Endothelial cell of umbilical vein (primary cell): Measurements from ENCODE around the gene KLHL25. TPM values are rescaled to one million over a fixed set of nuclear protein-coding genes. Genes with fewer than 3 reads are reported as not detected.

Experiments used
- BruUV-seq: library from RNA; stranded (reverse); fragments of 400-500 nt; replicated peaks from 2 replicates; lab custom pipeline; 2021; lab: Mats Ljungman, UMichigan
- CTCF ChIA-PET: fragments of 300-600, 350-600 bp; sonication (Branson Sonifier 250); formaldehyde crosslinking; loops from one replicate; lab custom pipeline; 2021; ENCODE audit warnings: antibody characterized with exemption, inconsistent platforms; lab: Charles Lee
- POLR2A ChIA-PET: fragments of 300-600, 350-600 bp; sonication (Branson Sonifier 250); formaldehyde crosslinking; loops from one replicate; lab custom pipeline; 2021; ENCODE audit warnings: antibody characterized with exemption, inconsistent platforms; lab: Charles Lee
- DNase-seq: peaks from one replicate; pipeline ENCODE4 v3.0.0-alpha.2; 2011; ENCODE audit warnings: low read depth, low spot score
- FAIRE-seq: peaks from 2 replicates; lab custom pipeline; 2011; peaks lifted over from hg19 to GRCh38; lab: Jason Lieb, UNC
- H2AFZ ChIP-seq: 2 replicates; pipeline ENCODE4 v1.6.0; 2012; ENCODE audit warnings: low read depth, low read length, control low read depth, inconsistent platforms
- H3K27ac ChIP-seq: 2 replicates; pipeline ENCODE4 v1.5.1; 2011; ENCODE audit warnings: low read depth, mild to moderate bottlenecking, control low read depth, low read length, moderate library complexity; ENCODE audit not compliant: insufficient read depth
- H3K27me3 ChIP-seq, 2 experiments: 2 replicates each; pipeline versions ENCODE4 v1.6.0 to v1.6.1; 2011; ENCODE audit warnings: low read length in 2 of 2, mixed read lengths in 1 of 2; ENCODE audit not compliant: control insufficient read depth in 2 of 2, insufficient read depth in 2 of 2
- H3K36me3 ChIP-seq, 2 experiments: 2 replicates in 1 of 2; 3 replicates in 1 of 2; pipeline ENCODE4 v1.5.1; 2011; ENCODE audit warnings: low read length in 2 of 2, mild to moderate bottlenecking in 1 of 2, moderate library complexity in 1 of 2; ENCODE audit not compliant: control insufficient read depth in 2 of 2, insufficient read depth in 2 of 2; ENCODE audit errors: extremely low read depth in 1 of 2
- H3K4me1 ChIP-seq: 3 replicates; pipeline ENCODE4 v1.5.1; 2011; ENCODE audit warnings: mild to moderate bottlenecking, low read length; ENCODE audit not compliant: control insufficient read depth, insufficient read depth; ENCODE audit errors: extremely low read depth
- H3K4me2 ChIP-seq: 2 replicates; pipeline ENCODE4 v1.6.1; 2011; ENCODE audit warnings: low read length, control low read depth, mixed read lengths; ENCODE audit not compliant: insufficient read depth
- H3K4me3 ChIP-seq, 3 experiments: fragments of 200-600 bp in 1 of 3; sonication (generic), shearing (Covaris generic) in 1 of 3; replicated peaks in 1 of 3; 2 replicates each; pipeline ENCODE4 v1.5.1; 2011 to 2016; ENCODE audit warnings: control low read depth in 3 of 3, low read length in 3 of 3, mild to moderate bottlenecking in 2 of 3, inconsistent platforms in 1 of 3, low read depth in 1 of 3, moderate library complexity in 1 of 3; ENCODE audit not compliant: insufficient read depth in 1 of 3
- H3K79me2 ChIP-seq: 2 replicates; pipeline ENCODE4 v1.6.0; 2012; ENCODE audit warnings: low read length, inconsistent platforms; ENCODE audit not compliant: control insufficient read depth, insufficient read depth
- H3K9ac ChIP-seq: replicated peaks from 2 replicates; pipeline ENCODE3; 2011; ENCODE audit warnings: low read length, control low read depth; ENCODE audit not compliant: insufficient read depth; ENCODE audit errors: extremely low read depth
- H3K9me1 ChIP-seq: replicated peaks from 3 replicates; pipeline ENCODE4 v1.6.0; 2011; ENCODE audit warnings: mild to moderate bottlenecking, low read length; ENCODE audit not compliant: control insufficient read depth, insufficient read depth; ENCODE audit errors: extremely low read depth
- H3K9me3 ChIP-seq: replicated peaks from 2 replicates; pipeline ENCODE4 v1.5.1; 2012; ENCODE audit warnings: low read length, inconsistent platforms; ENCODE audit not compliant: control insufficient read depth, insufficient read depth
- H4K20me1 ChIP-seq: replicated peaks from 2 replicates; pipeline ENCODE3; 2011; ENCODE audit warnings: mild to moderate bottlenecking, low read length; ENCODE audit not compliant: control insufficient read depth, insufficient read depth; ENCODE audit errors: extremely low read depth
- EZH2 ChIP-seq: IDR thresholded peaks from 2 replicates; pipeline ENCODE4 v1.6.1; 2012; ENCODE audit warnings: borderline replicate concordance, low read depth, mild to moderate bottlenecking, moderate library complexity, low read length, inconsistent platforms; ENCODE audit not compliant: severe bottlenecking
- FOS ChIP-seq: IDR thresholded peaks from 2 replicates; pipeline ENCODE4 v1.6.1; 2011; ENCODE audit warnings: mild to moderate bottlenecking, low read length, moderate library complexity, borderline replicate concordance; ENCODE audit not compliant: insufficient read depth
- JUN ChIP-seq: IDR thresholded peaks from 2 replicates; pipeline ENCODE4 v1.6.1; 2011; ENCODE audit warnings: borderline replicate concordance, low read depth; ENCODE audit not compliant: insufficient read length, insufficient read depth
- MYC ChIP-seq: IDR thresholded peaks from one replicate; pipeline ENCODE4 v1.6.1; 2011; ENCODE audit warnings: mild to moderate bottlenecking, low read depth, low read length
- POLR2A ChIP-seq: IDR thresholded peaks from 2 replicates; pipeline ENCODE4 v1.6.1; 2012; ENCODE audit warnings: low read depth, mild to moderate bottlenecking, control low read depth, low read length
- POLR2AphosphoS5 ChIP-seq: IDR thresholded peaks from 2 replicates; pipeline ENCODE4 v1.6.1; 2012; ENCODE audit warnings: low read depth, mild to moderate bottlenecking, control low read depth, low read length, moderate library complexity; ENCODE audit not compliant: insufficient read depth
- dilution Hi-C: fragments of 300-500 bp; cut with MboI; formaldehyde crosslinking; loops from one replicate; pipeline ENCODE4 v1.15.0; 2019; ENCODE audit warnings: low sequenced_read_pairs; ENCODE audit not compliant: extremely low pct_ligation_motif_present
- intact Hi-C: fragments of 100-400 bp; cut with micrococcal nuclease; formaldehyde crosslinking; loops from one replicate; pipeline ENCODE4 v1.10.0; 2022
- polyA plus RNA-seq, 4 experiments: library from polyadenylated mRNA; depleted of rRNA in 3 of 4; stranded (reverse) in 3 of 4; unstranded in 1 of 4; fragments of >200 nt; gene quantifications; 2 replicates each; pipeline versions ENCODE4 v1.2.1 to v1.2.3, GENCODE V29; 2011 to 2012; ENCODE audit warnings: missing spikeins in 1 of 4
- total RNA-seq: library from RNA; stranded (reverse); gene quantifications from 2 replicates; pipeline ENCODE4 v1.2.3, GENCODE V29; 2021
- TF ChIP-seq, protein P1 (sequence below): IDR thresholded peaks from 2 replicates; pipeline ENCODE4 v1.6.1; 2011; ENCODE audit not compliant: insufficient read depth, insufficient read length

KLHL25 gene
- total and polyA plus RNA-seq, 2 donors (not counting 3 experiments of a cell fraction or from before 2014, with no cell fraction given) = 5.4 to 6.4 TPM

DNA sequence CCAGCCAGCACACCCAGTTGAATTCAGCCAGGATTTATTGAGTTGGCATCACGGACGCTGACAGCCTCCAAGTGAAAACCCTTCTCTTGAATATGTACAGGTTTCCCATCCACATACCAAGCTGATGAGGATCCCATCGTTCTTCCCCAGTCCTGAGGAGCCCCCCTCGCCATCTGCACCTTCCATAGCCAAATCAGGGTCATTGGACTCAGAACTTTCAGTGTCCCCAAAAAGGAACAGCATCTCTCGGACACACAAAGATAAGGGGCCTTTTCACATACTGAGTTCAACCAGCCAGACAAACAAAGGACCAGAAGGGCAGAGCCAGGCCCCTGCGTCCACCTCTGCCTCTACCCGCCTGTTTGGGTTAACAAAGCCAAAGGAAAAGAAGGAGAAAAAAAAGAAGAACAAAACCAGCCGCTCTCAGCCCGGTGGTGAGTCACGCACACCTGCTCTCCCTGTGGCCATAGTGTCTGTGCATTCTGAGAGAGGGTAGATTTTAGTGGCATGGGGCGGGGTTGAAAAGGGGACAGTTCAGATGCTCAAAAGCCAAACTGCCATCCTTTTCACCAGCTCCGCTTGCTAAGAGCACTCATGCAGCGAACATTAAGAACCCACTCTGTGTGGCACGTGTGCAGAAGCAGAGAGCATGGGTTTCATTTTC, 51.2 kb downstream of the KLHL25 start:
- Histone ChIP-seq H4K20me1 (no peaks in the 10 kb centered on the region), H3K79me2 (no peaks in the 10 kb centered on the region), H3K9me3 (no peaks in the 10 kb centered on the region), H3K27me3 (no peaks in the 10 kb centered on the region), H3K36me3 (peaks cover 13 to 37% of the 10 kb centered on the region in 2 experiments), H3K4me2 (no peak overlapping the region), H3K4me1 (no peaks in the 10 kb centered on the region), H2AFZ (no peak overlapping the region), H3K4me3 (no peak overlapping the region), H3K9ac (no peak overlapping the region), H3K9me1 (no peaks in the 10 kb centered on the region), H3K27ac (no peak overlapping the region)
- no TSS peak for BruUV-seq
- FAIRE-seq (no peak), DNase-seq (no peak)
- ChIA-PET POLR2A (no interaction called here), CTCF (interaction anchor here (1.0 to 2.0 kb wide), 5 partner anchors 8 to 258 kb away, joined by 3 to 8 read pairs (median 3); no protein-coding TSS in a partner anchor)
- intact Hi-C loops (no loop called here), dilution Hi-C loops (no loop called here)
- TF ChIP-seq POLR2AphosphoS5 = no peak
- no peak for TF ChIP-seq FOS
- no peak for TF ChIP-seq EZH2
- TF ChIP-seq MYC = no peak
- TF ChIP-seq POLR2A = no peak
- TF ChIP-seq, protein P1, sequence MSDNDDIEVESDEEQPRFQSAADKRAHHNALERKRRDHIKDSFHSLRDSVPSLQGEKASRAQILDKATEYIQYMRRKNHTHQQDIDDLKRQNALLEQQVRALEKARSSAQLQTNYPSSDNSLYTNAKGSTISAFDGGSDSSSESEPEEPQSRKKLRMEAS = no peak
- TF ChIP-seq JUN = no peak
